ENCODE data around the gene RCSD1. TPM values are rescaled to one million over a fixed set of nuclear protein-coding genes. Genes with fewer than 3 reads are reported as not detected.

Gene RCSD1
- total and polyA plus RNA-seq, 2 of the 4 experiments (the other 2 are of a cell fraction) = 0.03 TPM; not detected in 1

GRCh38 chr1:167676916-167677848, 47.1 kb downstream of the RCSD1 start:
- no TSS peak for BruUV-seq (replicated peaks)
- no peak overlapping the region for H3K18ac ChIP-seq (ENCODE audit: low read depth, low read length)
- H2AK5ac ChIP-seq (ENCODE audit: low read depth, low read length) = no peak overlapping the region
- ChIA-PET POLR2A (ENCODE audit: unreplicated experiment) (no interaction called here), CTCF (no interaction called here)
- no peak overlapping the region for H4K91ac ChIP-seq (ENCODE audit: insufficient read depth, low read depth, low read length)
- H3K9me1 ChIP-seq (ENCODE audit: insufficient read depth, low read length) = 0 out of 2 replicates have a peak, but pooled peaks cover 4% of the 10 kb centered on the region
- ATAC-seq (ENCODE audit: low read depth) (no peak), DNase-seq (no peak)
- H2BK120ac ChIP-seq (ENCODE audit: low read depth, low read length) = no peak overlapping the region
- H4K20me1 ChIP-seq (ENCODE audit: insufficient read depth, low read length) = no peaks in the 10 kb centered on the region
- no peaks in the 10 kb centered on the region for H3K9me3 ChIP-seq (ENCODE audit: control insufficient read depth, insufficient read depth, low read length)
- peaks cover 30% of the 10 kb centered on the region for H3K27me3 ChIP-seq (ENCODE audit: control insufficient read depth, insufficient read depth, low read length)
- H2AK9ac ChIP-seq (replicated peaks; ENCODE audit: low read depth, low read length, poor library complexity) = no peak overlapping the region
- H2BK5ac ChIP-seq (ENCODE audit: low read depth, low read length, poor library complexity, severe bottlenecking) = no peak overlapping the region
- H2BK20ac ChIP-seq (ENCODE audit: low read depth, low read length) = no peak overlapping the region
- in situ Hi-C loops (cut with MboI; ENCODE audit: low sequenced_read_pairs) = loop anchor here (25.0 kb wide), 1 partner anchor 415 kb away; no protein-coding TSS in a partner anchor
- no peak overlapping the region for H3K27ac ChIP-seq (ENCODE audit: insufficient read depth, low read length)
- no peak overlapping the region for H3K4me3 ChIP-seq (ENCODE audit: insufficient read depth, low read depth, low read length)
- intact Hi-C loops (cut with micrococcal nuclease) = no loop called here
- dilution Hi-C loops (cut with HindIII; ENCODE audit: low sequenced_read_pairs, unreplicated experiment) = no loop called here
- no peak overlapping the region for H3K14ac ChIP-seq (replicated peaks; ENCODE audit: low read depth, low read length)
- no peak overlapping the region for H4K5ac ChIP-seq (ENCODE audit: low read depth, low read length)
- H3K9ac ChIP-seq (ENCODE audit: low read depth, low read length) = no peak overlapping the region
- H3K56ac ChIP-seq (ENCODE audit: extremely low read depth, insufficient read depth, low read length) = no peak overlapping the region
- WGBS, 2 experiments (ENCODE audit: extremely low coverage in 2 of 2, insufficient read length in 1 of 2) = no CpG with 5 or more reads among the region's 7 CpGs
- H3K4me1 ChIP-seq (ENCODE audit: control insufficient read depth, insufficient read depth, low read length) = no peaks in the 10 kb centered on the region
- H3K79me1 ChIP-seq (ENCODE audit: low read depth in 1 of 2, low read length in 2 of 2) = no peaks in the 10 kb centered on the region
- H2BK15ac ChIP-seq (ENCODE audit: low read depth, low read length) = no peak overlapping the region
- no peak overlapping the region for H3K4ac ChIP-seq (ENCODE audit: low read depth, low read length)
- H3K4me2 ChIP-seq (ENCODE audit: low read depth, low read length) = no peak overlapping the region
- H2AFZ ChIP-seq (replicated peaks; ENCODE audit: low read length, poor library complexity) = no peak overlapping the region
- no peak overlapping the region for H3K23ac ChIP-seq (ENCODE audit: low read depth, low read length)
- TF ChIP-seq CHD1 (IDR thresholded peaks at IDR 0.05; ENCODE audit: low read depth, low read length) (no peak), USF2 (IDR thresholded peaks at IDR 0.05; ENCODE audit: low read depth, low read length) (no peak), CTCF (conservative IDR thresholded peaks at IDR 0.05; ENCODE audit: low read depth, low read length) (no peak), RCOR1 (IDR thresholded peaks at IDR 0.05; ENCODE audit: insufficient replicate concordance, low read length) (no peak), POLR2A (IDR thresholded peaks at IDR 0.05; ENCODE audit: low read depth, low read length) (no peak), MAFK (IDR thresholded peaks at IDR 0.05; ENCODE audit: low read depth, low read length) (no peak), BHLHE40 (IDR thresholded peaks at IDR 0.05; ENCODE audit: low read depth, low read length) (no peak)
- no peak overlapping the region for H4K8ac ChIP-seq (ENCODE audit: low read depth in 2 of 2, low read length in 2 of 2)
- H3K36me3 ChIP-seq (ENCODE audit: control insufficient read depth, insufficient read depth, low read length) = no peaks in the 10 kb centered on the region

Data from IMR-90 (cell line).